Tibial nerve (tissue), 4 donors: Measurements from ENCODE around the gene CALM1.

ENCODE experiments used
- EP300 ChIP-seq, 2 donors: sonication (generic); formaldehyde crosslinking; IDR thresholded peaks; one replicate each; pipeline ENCODE4 v1.6.1; 2017; ENCODE audit warnings: antibody characterized with exemption in 2 of 2, mild to moderate bottlenecking in 1 of 2
- POLR2A ChIP-seq, 2 donors: fragments of 450-650 bp; IDR thresholded peaks; one replicate each; pipeline ENCODE4 v1.6.1; 2017; ENCODE audit warnings: antibody characterized with exemption in 2 of 2, mild to moderate bottlenecking in 2 of 2, moderate library complexity in 2 of 2
- TF ChIP-seq, protein P1 (sequence below), 5 experiments: fragments of 200-600 bp in 3 of 5; fragments of 450-650 bp in 2 of 5; sonication (generic) in 3 of 5; IDR thresholded peaks; one replicate each; pipeline ENCODE4 v1.5.1; 2016 to 2019; ENCODE audit warnings: antibody characterized with exemption in 5 of 5, mild to moderate bottlenecking in 3 of 5, moderate library complexity in 2 of 5

DNA sequence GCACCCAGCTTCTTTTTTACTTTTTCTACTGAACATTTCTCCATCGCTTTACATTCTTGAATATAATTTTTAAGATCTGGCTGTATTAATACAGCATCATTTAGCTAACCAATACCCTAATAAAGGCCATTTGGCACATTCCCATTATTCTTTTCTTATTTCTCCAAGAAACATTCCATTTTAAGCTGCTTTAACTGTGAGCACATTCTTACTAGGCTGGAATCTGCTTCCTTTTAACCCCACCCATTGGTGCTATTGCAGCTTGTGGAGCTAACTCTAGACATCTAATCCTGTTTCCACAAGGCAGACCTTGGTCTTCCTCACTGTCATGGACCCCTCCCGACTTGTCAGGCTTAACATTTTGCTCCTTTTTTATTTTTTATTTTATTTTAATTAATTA, 15.2 kb downstream of the CALM1 start:
- TF ChIP-seq, protein P1, sequence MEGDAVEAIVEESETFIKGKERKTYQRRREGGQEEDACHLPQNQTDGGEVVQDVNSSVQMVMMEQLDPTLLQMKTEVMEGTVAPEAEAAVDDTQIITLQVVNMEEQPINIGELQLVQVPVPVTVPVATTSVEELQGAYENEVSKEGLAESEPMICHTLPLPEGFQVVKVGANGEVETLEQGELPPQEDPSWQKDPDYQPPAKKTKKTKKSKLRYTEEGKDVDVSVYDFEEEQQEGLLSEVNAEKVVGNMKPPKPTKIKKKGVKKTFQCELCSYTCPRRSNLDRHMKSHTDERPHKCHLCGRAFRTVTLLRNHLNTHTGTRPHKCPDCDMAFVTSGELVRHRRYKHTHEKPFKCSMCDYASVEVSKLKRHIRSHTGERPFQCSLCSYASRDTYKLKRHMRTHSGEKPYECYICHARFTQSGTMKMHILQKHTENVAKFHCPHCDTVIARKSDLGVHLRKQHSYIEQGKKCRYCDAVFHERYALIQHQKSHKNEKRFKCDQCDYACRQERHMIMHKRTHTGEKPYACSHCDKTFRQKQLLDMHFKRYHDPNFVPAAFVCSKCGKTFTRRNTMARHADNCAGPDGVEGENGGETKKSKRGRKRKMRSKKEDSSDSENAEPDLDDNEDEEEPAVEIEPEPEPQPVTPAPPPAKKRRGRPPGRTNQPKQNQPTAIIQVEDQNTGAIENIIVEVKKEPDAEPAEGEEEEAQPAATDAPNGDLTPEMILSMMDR (IDR thresholded peaks at IDR 0.05) = no peak
- TF ChIP-seq POLR2A (IDR thresholded peaks at IDR 0.05) (no peak), EP300 (IDR thresholded peaks at IDR 0.05) (no peak)
